ENCODE measurements around the gene BMP7. TPM values are rescaled to one million over a fixed set of nuclear protein-coding genes. Genes with fewer than 3 reads are reported as not detected.

The BMP7 gene
- total RNA-seq, 1 donor from 2014 or later, result not detected

- TF ChIP-seq, protein P1, sequence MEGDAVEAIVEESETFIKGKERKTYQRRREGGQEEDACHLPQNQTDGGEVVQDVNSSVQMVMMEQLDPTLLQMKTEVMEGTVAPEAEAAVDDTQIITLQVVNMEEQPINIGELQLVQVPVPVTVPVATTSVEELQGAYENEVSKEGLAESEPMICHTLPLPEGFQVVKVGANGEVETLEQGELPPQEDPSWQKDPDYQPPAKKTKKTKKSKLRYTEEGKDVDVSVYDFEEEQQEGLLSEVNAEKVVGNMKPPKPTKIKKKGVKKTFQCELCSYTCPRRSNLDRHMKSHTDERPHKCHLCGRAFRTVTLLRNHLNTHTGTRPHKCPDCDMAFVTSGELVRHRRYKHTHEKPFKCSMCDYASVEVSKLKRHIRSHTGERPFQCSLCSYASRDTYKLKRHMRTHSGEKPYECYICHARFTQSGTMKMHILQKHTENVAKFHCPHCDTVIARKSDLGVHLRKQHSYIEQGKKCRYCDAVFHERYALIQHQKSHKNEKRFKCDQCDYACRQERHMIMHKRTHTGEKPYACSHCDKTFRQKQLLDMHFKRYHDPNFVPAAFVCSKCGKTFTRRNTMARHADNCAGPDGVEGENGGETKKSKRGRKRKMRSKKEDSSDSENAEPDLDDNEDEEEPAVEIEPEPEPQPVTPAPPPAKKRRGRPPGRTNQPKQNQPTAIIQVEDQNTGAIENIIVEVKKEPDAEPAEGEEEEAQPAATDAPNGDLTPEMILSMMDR (IDR thresholded peaks at IDR 0.05; ENCODE audit: insufficient read depth, low read length, severe bottlenecking), result no peak
- H3K36me3 ChIP-seq (ENCODE audit: control insufficient read depth, insufficient read depth, low read length), result no peaks in the 10 kb centered on the region
- H3K27me3 ChIP-seq (ENCODE audit: control insufficient read depth, insufficient read depth, low read length), result peaks cover 2% of the 10 kb centered on the region
- FAIRE-seq (no peak), DNase-seq (ENCODE audit: low read depth) (no peak)
- no peak overlapping the region for H3K4me3 ChIP-seq (ENCODE audit: low read depth, low read length)
These were observed 12.0 kb upstream of the BMP7 start for GRCh38 chr20:57278457-57278856.

GRCh38 chr20:57277398-57278105 lies 11.1 kb upstream of the BMP7 start:
- FAIRE-seq, result no peak
- DNase-seq (ENCODE audit: low read depth), result no peak
- no peaks in the 10 kb centered on the region for H3K36me3 ChIP-seq (ENCODE audit: control insufficient read depth, insufficient read depth, low read length)
- TF ChIP-seq, protein P1 (IDR thresholded peaks at IDR 0.05; ENCODE audit: insufficient read depth, low read length, severe bottlenecking), result no peak
- no peak overlapping the region for H3K4me3 ChIP-seq (ENCODE audit: low read depth, low read length)
- peaks cover 3% of the 10 kb centered on the region for H3K27me3 ChIP-seq (ENCODE audit: control insufficient read depth, insufficient read depth, low read length)

DNA sequence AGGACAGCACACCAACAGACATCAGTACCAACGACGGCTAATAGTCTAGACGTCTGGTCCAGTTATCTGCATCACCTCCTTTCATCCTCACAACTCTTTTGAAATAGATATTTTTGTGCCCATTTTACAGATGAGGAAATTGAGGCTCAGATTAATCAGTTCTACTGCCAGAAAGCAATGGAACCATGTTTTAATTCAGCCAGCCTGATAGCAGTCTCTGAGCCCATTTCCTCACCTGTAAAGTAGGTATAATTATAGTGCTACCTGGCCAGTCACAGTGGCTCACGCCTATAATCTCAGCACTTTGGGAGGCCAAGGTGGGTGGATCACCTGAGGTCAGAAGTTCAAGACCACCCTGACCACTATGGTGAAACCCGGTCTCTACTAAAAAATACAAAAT lies 9.8 kb upstream of the BMP7 start:
- H3K4me3 ChIP-seq (ENCODE audit: low read depth, low read length), result no peak overlapping the region
- H3K27me3 ChIP-seq (ENCODE audit: control insufficient read depth, insufficient read depth, low read length), result peaks cover 5% of the 10 kb centered on the region

DNA sequence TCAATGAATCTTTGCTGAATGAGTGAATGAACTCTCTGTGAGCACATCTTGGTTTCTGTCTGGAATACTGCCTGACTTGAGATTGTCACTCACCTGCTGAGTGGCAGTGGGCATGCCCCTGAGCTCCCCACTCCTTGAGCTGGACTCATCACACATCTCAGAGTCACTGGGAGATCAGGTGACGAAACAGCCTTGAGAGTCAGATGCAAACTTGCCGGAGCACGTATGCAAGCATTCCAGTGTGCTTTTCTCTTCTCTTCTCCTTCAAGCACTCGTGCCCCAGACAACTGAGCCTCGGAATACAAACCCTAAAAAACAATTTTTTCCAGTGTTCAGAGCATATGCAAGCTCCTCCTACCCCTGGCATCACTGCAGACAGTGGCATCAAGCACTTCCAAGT lies 9.4 kb upstream of the BMP7 start:
- DNase-seq (ENCODE audit: low read depth), result peak; percentile 85
- no peak for FAIRE-seq
- Histone ChIP-seq H3K36me3 (ENCODE audit: control insufficient read depth, insufficient read depth, low read length) (no peaks in the 10 kb centered on the region), H3K27me3 (ENCODE audit: control insufficient read depth, insufficient read depth, low read length) (peaks cover 5% of the 10 kb centered on the region), H3K4me3 (ENCODE audit: low read depth, low read length) (no peak overlapping the region)
- TF ChIP-seq, protein P1 (IDR thresholded peaks at IDR 0.05; ENCODE audit: insufficient read depth, low read length, severe bottlenecking), result no peak

More for the DNA sequence above, 9.8 kb upstream of the BMP7 start:
- TF ChIP-seq, protein P1 (IDR thresholded peaks at IDR 0.05; ENCODE audit: insufficient read depth, low read length, severe bottlenecking), result no peak
- FAIRE-seq (no peak), DNase-seq (ENCODE audit: low read depth) (no peak)
- H3K36me3 ChIP-seq (ENCODE audit: control insufficient read depth, insufficient read depth, low read length), result no peaks in the 10 kb centered on the region

- TF ChIP-seq, protein P1 (IDR thresholded peaks at IDR 0.05; ENCODE audit: insufficient read depth, low read length, severe bottlenecking), result no peak
- DNase-seq (ENCODE audit: low read depth), result no peak
- no peak overlapping the region for H3K4me3 ChIP-seq (ENCODE audit: low read depth, low read length)
- no peak for FAIRE-seq
- H3K36me3 ChIP-seq (ENCODE audit: control insufficient read depth, insufficient read depth, low read length), result no peaks in the 10 kb centered on the region
- peaks cover 5% of the 10 kb centered on the region for H3K27me3 ChIP-seq (ENCODE audit: control insufficient read depth, insufficient read depth, low read length)
These were observed 8.9 kb upstream of the BMP7 start for GRCh38 chr20:57275334-57275733.

DNA sequence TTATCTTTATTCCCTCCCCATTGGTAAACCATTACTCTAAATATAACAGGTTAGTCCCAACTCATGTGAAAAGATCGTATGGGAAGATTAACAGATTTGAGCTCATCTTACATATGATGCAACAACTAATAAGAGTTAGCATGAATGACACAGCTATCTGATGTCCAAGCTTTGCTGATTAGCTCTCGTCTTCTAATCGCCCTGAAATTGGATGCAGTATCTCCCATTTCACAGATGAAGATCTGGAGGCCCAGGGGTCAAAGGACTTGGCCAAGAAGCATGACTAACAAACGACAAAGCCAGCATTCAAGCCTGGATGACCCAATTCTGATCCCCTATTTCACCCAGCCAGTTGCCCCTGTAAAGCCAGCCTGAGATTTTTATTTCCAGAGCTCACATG lies 8.4 kb upstream of the BMP7 start:
- DNase-seq (ENCODE audit: low read depth), result no peak
- H3K27me3 ChIP-seq (ENCODE audit: control insufficient read depth, insufficient read depth, low read length), result peaks cover 6% of the 10 kb centered on the region
- no peak for FAIRE-seq
- no peaks in the 10 kb centered on the region for H3K36me3 ChIP-seq (ENCODE audit: control insufficient read depth, insufficient read depth, low read length)
- TF ChIP-seq, protein P1 (IDR thresholded peaks at IDR 0.05; ENCODE audit: insufficient read depth, low read length, severe bottlenecking), result no peak
- H3K4me3 ChIP-seq (ENCODE audit: low read depth, low read length), result no peak overlapping the region

All from bronchial epithelial cell (primary cell).